ENCODE measurements around the gene ERP27. TPM values are rescaled to one million over a fixed set of nuclear protein-coding genes. Genes with fewer than 3 reads are reported as not detected.

ERP27 gene
- total RNA-seq, 1 experiment from 2014 or later, result 0.74 TPM

Other genes with a start within 250 kb of the ERP27 start
- gene GUCY2C, start 241.9 kb downstream of the ERP27 start, total RNA-seq (2014; rRNA removed; shearing (Covaris generic)), result 0.03 and 0.11 TPM in 2 replicates
- 33.2 and 33.7 TPM in 2 replicates for gene WBP11, start 135.1 kb downstream of the ERP27 start, total RNA-seq (2014; rRNA removed; shearing (Covaris generic))
- 14.1 and 15.9 TPM in 2 replicates for gene C12orf60, start 134.9 kb downstream of the ERP27 start, total RNA-seq (2014; rRNA removed; shearing (Covaris generic))
- 0.24 TPM in 1 of 2 replicates, not detected in the other for gene SMCO3, start 124.4 kb downstream of the ERP27 start, total RNA-seq (2014; rRNA removed; shearing (Covaris generic))
- not detected in 2 replicates for gene ART4, start 95.0 kb downstream of the ERP27 start, total RNA-seq (2014; rRNA removed; shearing (Covaris generic))
- gene MGP, start 52.7 kb downstream of the ERP27 start, total RNA-seq (2014; rRNA removed; shearing (Covaris generic)), result 402 and 415 TPM in 2 replicates
- 0.63 and 2.6 TPM in 2 replicates for gene ARHGDIB, start 23.1 kb upstream of the ERP27 start, total RNA-seq (2014; rRNA removed; shearing (Covaris generic))
- not detected in 2 replicates for gene PDE6H, start 34.5 kb upstream of the ERP27 start, total RNA-seq (2014; rRNA removed; shearing (Covaris generic))

All from SK-MEL-5 (cell line).